ENCODE results near the gene TFEB.

The TFEB gene

GRCh38 chr6:41656002-41656691, 79.3 kb downstream of the TFEB start:
- intact Hi-C loops (cut with micrococcal nuclease): no loop called here
- Mint-ChIP-seq H3K27me3 (peaks cover 24% of the 10 kb centered on the region), H3K4me1 (ENCODE audit: low read depth) (no peaks in the 10 kb centered on the region), H3K4me3 (no peak overlapping the region), H3K27ac (no peak overlapping the region), H3K9me3 (no peaks in the 10 kb centered on the region), H3K36me3 (ENCODE audit: low read depth) (no peaks in the 10 kb centered on the region)

DNA sequence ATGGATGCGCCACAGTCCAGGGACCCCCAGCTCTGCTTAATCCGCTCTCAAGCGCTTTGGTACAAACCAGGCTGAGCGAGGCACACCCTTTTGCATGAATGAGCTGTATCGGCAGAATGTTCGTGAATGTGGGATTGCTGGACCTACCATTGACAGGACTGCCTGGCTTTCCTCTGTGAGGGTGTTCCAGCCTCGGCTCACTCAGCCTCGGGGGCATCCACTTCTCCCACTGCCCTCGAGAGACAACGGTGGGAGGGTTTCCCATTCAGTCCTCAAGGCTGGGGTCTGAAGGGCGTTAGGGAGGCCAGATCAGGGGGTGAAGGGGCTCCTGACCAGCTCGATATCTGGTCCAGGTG, 79.8 kb downstream of the TFEB start:
- intact Hi-C loops (cut with micrococcal nuclease): no loop called here
- no peaks in the 10 kb centered on the region for H3K9me3 Mint-ChIP-seq
- H3K27me3 Mint-ChIP-seq: peaks cover 23% of the 10 kb centered on the region
- H3K27ac Mint-ChIP-seq: no peak overlapping the region
- H3K4me3 Mint-ChIP-seq: no peak overlapping the region
- no peaks in the 10 kb centered on the region for H3K4me1 Mint-ChIP-seq (ENCODE audit: low read depth)
- no peaks in the 10 kb centered on the region for H3K36me3 Mint-ChIP-seq (ENCODE audit: low read depth)

GRCh38 chr6:41655176-41655575, 80.2 kb downstream of the TFEB start:
- Mint-ChIP-seq H3K27me3 (peaks cover 20% of the 10 kb centered on the region), H3K36me3 (ENCODE audit: low read depth) (no peaks in the 10 kb centered on the region), H3K4me1 (ENCODE audit: low read depth) (no peaks in the 10 kb centered on the region), H3K4me3 (no peak overlapping the region), H3K9me3 (no peaks in the 10 kb centered on the region), H3K27ac (no peak overlapping the region)
- intact Hi-C loops (cut with micrococcal nuclease): no loop called here

DNA sequence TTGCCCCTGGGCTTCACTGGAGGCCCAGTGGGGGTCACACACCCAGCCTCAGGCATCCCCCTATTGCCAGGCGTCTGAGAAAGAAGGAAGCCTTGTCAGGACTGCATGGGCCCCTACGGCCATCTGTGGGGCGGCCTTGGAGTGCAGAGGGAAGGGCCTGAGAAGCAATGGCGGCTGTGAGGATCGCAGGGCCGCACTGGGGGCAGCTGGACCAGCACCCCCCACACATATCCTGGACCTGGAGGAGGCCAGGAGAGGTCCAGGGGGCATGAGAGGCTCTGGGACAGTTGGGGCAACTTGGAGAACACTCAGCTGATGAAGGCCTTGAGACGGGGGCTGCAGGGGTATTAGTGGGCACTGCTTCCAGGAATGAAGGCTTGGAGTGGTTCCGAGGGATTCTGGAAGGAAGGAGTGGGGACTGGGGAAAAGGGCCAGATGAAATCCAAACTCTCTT, 80.7 kb downstream of the TFEB start:
- H3K4me1 Mint-ChIP-seq (ENCODE audit: low read depth): no peaks in the 10 kb centered on the region
- peaks cover 16% of the 10 kb centered on the region for H3K27me3 Mint-ChIP-seq
- no peaks in the 10 kb centered on the region for H3K9me3 Mint-ChIP-seq
- no peaks in the 10 kb centered on the region for H3K36me3 Mint-ChIP-seq (ENCODE audit: low read depth)
- no peak overlapping the region for H3K27ac Mint-ChIP-seq
- H3K4me3 Mint-ChIP-seq: no peak overlapping the region
- intact Hi-C loops (cut with micrococcal nuclease): no loop called here

DNA sequence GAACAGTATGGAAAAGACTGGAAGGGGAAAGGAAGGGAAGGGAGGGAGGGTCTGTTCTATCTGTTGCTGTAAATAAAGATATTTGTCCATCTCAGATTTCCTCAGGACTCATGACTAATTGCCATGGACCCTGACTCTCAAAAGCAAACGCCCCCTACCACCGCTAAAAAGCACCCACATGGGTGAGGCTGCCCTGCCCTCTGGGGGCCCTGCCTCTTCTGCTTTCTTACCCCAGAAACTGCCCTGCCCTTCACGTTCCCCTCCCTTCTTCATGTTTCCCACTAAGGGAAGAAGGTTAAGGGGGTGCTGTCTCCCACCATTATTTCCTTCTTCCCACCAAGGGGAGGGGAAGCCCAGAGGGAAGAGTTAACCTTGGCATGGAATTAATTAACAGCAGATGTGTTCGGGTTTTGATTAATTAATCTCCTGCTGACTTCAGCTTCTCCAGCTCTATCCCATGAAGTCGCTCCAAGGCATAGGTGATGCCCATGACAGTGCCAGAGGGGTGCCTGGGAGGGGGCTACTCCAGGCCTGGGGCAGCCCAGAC, 81.2 kb downstream of the TFEB start:
- Mint-ChIP-seq H3K9me3 (no peaks in the 10 kb centered on the region), H3K4me3 (no peak overlapping the region), H3K36me3 (ENCODE audit: low read depth) (no peaks in the 10 kb centered on the region), H3K27me3 (peaks cover 16% of the 10 kb centered on the region), H3K27ac (no peak overlapping the region), H3K4me1 (ENCODE audit: low read depth) (no peaks in the 10 kb centered on the region)
- intact Hi-C loops (cut with micrococcal nuclease): no loop called here

DNA sequence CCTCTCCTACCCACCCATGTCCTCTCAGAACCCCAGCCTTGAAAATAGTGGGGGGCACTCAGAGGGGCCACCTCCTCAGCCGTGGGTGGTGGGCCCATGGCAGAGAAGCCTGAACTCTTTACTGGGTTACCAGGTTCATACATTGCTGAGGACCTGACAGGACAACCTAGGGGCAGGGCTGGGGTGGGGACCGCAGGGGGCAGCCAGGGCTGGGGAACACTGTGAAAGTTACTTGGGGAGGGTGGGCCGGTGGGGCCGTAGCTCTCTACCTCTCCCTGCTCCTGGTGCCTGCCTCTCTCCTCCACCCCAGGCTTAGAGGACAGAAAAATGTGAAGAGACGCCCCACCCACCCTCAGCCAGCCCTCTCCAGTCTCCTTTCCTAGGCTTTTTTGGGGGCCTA, 81.7 kb downstream of the TFEB start:
- Mint-ChIP-seq H3K27me3 (peaks cover 14% of the 10 kb centered on the region), H3K9me3 (no peaks in the 10 kb centered on the region), H3K4me3 (no peak overlapping the region), H3K27ac (no peak overlapping the region), H3K36me3 (ENCODE audit: low read depth) (no peaks in the 10 kb centered on the region), H3K4me1 (ENCODE audit: low read depth) (no peaks in the 10 kb centered on the region)
- intact Hi-C loops (cut with micrococcal nuclease): no loop called here

DNA sequence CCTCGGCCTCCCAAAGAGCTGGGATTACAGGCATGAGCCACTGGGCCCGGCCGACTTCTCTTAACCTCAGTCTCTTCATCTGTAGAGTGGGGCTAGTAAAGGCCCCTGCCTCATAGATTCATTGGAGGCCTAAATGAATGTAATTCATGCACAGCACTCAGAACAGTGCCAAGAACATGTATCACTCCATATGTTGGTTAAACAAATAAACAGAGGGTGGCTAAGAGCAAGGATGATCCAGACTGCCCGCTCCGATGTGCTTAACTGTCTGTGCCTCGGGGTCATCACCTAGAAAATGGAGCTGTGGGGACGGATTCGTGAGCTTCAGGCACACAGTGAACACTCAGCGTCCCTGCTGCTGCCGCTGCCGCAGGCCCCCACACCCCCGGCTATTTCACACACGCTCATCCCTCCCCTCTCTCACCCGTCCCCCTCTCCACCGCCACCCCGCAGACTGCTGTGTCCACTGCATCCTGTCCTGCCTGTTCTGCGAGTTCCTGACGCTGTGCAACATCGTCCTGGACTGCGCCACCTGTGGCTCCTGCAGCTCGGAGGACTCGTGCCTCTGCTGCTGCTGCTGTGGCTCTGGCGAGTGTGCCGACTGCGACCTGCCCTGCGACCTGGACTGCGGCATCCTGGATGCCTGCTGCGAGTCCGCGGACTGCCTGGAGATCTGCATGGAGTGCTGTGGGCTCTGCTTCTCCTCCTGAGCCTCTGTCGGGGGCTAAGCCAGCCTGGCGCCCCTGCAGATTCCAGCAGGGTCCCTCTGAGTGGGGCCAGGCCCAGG, 82.3 kb downstream of the TFEB start:
- H3K4me1 Mint-ChIP-seq (ENCODE audit: low read depth): no peaks in the 10 kb centered on the region
- H3K36me3 Mint-ChIP-seq (ENCODE audit: low read depth): no peaks in the 10 kb centered on the region
- peaks cover 14% of the 10 kb centered on the region for H3K27me3 Mint-ChIP-seq
- no peak overlapping the region for H3K27ac Mint-ChIP-seq
- intact Hi-C loops (cut with micrococcal nuclease): no loop called here
- H3K9me3 Mint-ChIP-seq: no peaks in the 10 kb centered on the region
- H3K4me3 Mint-ChIP-seq: no peak overlapping the region

DNA sequence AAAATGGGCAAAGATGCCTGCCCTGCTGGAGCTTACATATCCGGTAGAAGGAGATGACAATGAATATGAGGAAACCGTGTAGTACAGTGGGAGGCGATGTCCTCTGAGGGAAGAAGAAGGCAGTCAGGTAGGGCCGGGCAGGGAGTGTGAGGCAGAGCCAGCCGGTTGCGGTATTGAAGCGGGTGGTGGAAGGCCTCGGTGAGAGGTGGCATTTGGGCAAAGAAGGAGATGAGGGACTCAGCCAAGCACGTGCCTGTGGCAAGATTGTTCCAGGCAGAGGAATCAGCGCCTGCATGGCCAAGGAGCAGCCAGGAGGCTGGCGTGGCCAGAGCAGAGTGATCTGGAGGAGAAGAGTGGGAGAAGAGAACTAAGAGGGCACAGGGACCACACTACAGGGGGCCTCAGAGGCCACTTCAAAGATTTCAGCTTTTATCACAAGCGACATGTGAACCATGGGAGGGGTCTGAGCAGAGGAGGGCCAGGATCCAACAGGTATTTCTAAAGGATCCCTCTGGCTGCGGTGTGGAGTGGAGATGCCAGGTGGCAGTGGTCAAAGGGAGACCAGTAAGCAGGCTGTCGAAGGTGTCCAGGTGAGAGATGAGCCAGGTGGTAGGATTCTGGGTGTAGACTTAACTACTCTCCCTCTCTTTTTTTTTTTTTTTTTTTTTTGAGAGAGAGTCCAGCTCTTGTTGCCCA, 83.3 kb downstream of the TFEB start:
- intact Hi-C loops (cut with micrococcal nuclease): no loop called here
- no peaks in the 10 kb centered on the region for H3K36me3 Mint-ChIP-seq (ENCODE audit: low read depth)
- no peaks in the 10 kb centered on the region for H3K4me1 Mint-ChIP-seq (ENCODE audit: low read depth)
- no peak overlapping the region for H3K27ac Mint-ChIP-seq
- H3K9me3 Mint-ChIP-seq: no peaks in the 10 kb centered on the region
- H3K4me3 Mint-ChIP-seq: no peak overlapping the region
- peaks cover 12% of the 10 kb centered on the region for H3K27me3 Mint-ChIP-seq

DNA sequence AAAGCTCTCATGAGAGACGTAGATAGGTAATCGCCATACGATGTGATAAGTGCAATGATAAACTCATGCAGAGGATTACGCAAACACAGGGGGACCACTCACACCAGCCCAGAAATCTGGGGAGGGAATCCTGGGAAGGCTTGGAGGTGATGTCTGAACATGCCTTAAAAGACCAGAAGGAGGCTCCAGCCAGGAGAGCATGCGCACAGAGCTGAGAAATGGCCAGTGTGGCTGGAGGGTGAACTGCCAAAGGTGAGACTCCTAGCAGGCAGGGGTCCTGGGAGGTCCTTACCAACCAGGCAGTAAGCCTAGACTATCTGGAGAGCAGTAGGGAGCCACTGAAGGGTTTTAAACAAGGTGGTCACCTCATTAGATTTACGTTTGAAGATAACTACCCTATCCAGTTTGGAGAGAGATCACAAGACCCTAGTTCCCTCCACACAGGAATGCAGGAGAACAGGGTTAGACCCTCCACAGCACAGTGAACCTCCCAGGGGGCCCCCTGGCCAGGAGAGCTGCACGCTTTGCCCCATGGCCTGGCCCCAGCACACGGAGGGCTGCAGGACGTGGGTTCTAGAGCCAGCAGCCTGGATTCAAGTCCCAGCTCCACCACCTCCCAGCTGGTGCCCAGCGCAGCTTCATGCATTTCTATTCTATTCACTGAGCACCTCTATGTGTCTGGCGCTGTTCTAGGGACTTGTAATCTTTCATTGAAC, 84.0 kb downstream of the TFEB start:
- intact Hi-C loops (cut with micrococcal nuclease): no loop called here
- H3K27me3 Mint-ChIP-seq: peaks cover 11% of the 10 kb centered on the region

DNA sequence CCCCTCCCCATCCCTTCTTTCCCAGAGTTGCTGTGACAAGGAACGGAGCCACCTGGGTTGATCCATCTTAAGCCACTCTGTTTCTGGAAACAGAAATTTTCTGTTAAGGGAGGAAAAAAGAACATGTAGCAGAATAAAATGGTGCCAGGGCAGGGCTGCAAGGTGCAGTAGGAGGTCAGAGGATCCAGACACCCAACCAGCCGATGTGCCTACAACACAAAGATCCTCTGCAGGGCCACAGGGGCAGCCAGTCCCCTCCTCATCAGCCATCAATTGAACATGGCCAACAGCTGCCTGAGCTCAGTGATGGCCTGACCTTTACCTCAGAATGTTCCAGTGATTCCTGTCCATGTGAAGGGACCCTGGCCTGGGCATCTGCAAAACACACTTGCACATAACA, 85.3 kb downstream of the TFEB start:
- Mint-ChIP-seq H3K4me1 (ENCODE audit: low read depth) (no peaks in the 10 kb centered on the region), H3K27ac (no peak overlapping the region), H3K9me3 (no peaks in the 10 kb centered on the region), H3K36me3 (ENCODE audit: low read depth) (no peaks in the 10 kb centered on the region), H3K4me3 (no peak overlapping the region), H3K27me3 (peaks cover 12% of the 10 kb centered on the region)
- intact Hi-C loops (cut with micrococcal nuclease): no loop called here

More for the DNA sequence above, 84.0 kb downstream of the TFEB start:
- Mint-ChIP-seq H3K9me3 (no peaks in the 10 kb centered on the region), H3K4me1 (ENCODE audit: low read depth) (no peaks in the 10 kb centered on the region), H3K36me3 (ENCODE audit: low read depth) (no peaks in the 10 kb centered on the region), H3K27ac (no peak overlapping the region), H3K4me3 (no peak overlapping the region)

GRCh38 chr6:41649596-41649995, 85.8 kb downstream of the TFEB start:
- Mint-ChIP-seq H3K27ac (no peak overlapping the region), H3K27me3 (peaks cover 11% of the 10 kb centered on the region), H3K9me3 (no peaks in the 10 kb centered on the region), H3K4me1 (ENCODE audit: low read depth) (no peaks in the 10 kb centered on the region), H3K36me3 (ENCODE audit: low read depth) (no peaks in the 10 kb centered on the region), H3K4me3 (no peak overlapping the region)
- intact Hi-C loops (cut with micrococcal nuclease): no loop called here

- Mint-ChIP-seq H3K27ac (no peak overlapping the region), H3K4me3 (no peak overlapping the region), H3K27me3 (peaks cover 11% of the 10 kb centered on the region), H3K9me3 (no peaks in the 10 kb centered on the region), H3K4me1 (ENCODE audit: low read depth) (no peaks in the 10 kb centered on the region), H3K36me3 (ENCODE audit: low read depth) (no peaks in the 10 kb centered on the region)
- intact Hi-C loops (cut with micrococcal nuclease): no loop called here
These were observed 86.5 kb downstream of the TFEB start for GRCh38 chr6:41648921-41649320.

DNA sequence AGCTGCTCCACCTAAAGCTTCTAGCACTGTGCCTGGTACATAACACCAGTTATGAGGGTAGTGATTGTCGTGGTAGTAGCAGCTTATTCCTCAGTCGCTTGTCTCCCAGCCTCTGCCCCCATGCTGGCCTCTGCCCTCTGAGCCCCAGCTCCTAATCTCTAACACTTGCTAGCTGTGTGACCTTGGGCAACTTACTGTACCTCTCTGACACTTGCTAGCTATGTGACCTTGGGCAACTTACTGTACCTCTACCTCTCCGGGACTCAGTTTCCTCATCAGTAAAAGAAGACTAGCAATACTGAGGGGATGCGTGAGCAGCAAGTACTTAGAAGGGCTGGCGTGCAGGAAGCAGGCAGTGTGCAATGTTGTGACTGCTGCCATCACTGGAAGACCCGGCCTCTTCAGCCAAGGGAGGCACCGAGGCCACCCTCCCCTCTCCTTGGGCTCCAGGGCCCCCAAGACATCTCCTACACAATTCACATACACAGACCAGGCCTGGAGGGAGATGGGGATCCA, 87.3 kb downstream of the TFEB start:
- Mint-ChIP-seq H3K4me3 (no peak overlapping the region), H3K27ac (no peak overlapping the region), H3K36me3 (ENCODE audit: low read depth) (no peaks in the 10 kb centered on the region), H3K4me1 (ENCODE audit: low read depth) (no peaks in the 10 kb centered on the region), H3K27me3 (peaks cover 13% of the 10 kb centered on the region), H3K9me3 (no peaks in the 10 kb centered on the region)
- intact Hi-C loops (cut with micrococcal nuclease): no loop called here

All from dendritic cell treated with granulocyte-macrophage colony-stimulating factor and Interleukin-4, amounts not matched to agents 40 ng/mL and 50 ng/mL, for 4 days (primary cell).